CD4-positive, alpha-beta T cell (primary cell): ENCODE results near the gene ZDHHC8. TPM values are rescaled to one million over a fixed set of nuclear protein-coding genes. Genes with fewer than 3 reads are reported as not detected.

Experiments used
- ATAC-seq: fragments of 200-7000 bp; cut with Tn5 transposase; one replicate; pipeline ENCODE4 v1.10.0; 2022; ENCODE audit warnings: mild to moderate bottlenecking; ENCODE audit not compliant: poor library complexity
- CTCF ChIA-PET: fragments of 350-600 bp; sonication (Branson Sonifier 250); formaldehyde crosslinking; loops from one replicate; lab custom pipeline; 2021; ENCODE audit warnings: antibody characterized with exemption, inconsistent platforms; lab: Charles Lee
- POLR2A ChIA-PET: fragments of 350-600 bp; sonication (Branson Sonifier 250); formaldehyde crosslinking; loops from one replicate; lab custom pipeline; 2021; ENCODE audit warnings: antibody characterized with exemption, inconsistent platforms; lab: Charles Lee
- DNase-seq, 14 experiments: peaks; one replicate each; pipeline ENCODE4 v3.0.0-alpha.2; 2013 to 2020; ENCODE audit warnings: mixed read lengths in 2 of 14
- H3K27ac ChIP-seq, 2 donors: one replicate each; pipeline versions ENCODE4 v1.5.1 to v1.7.0; 2013; ENCODE audit warnings: low read length in 2 of 2, low read depth in 1 of 2, mild to moderate bottlenecking in 1 of 2
- H3K27me3 ChIP-seq, 2 experiments: 1 replicate in 1 of 2; 2 replicates in 1 of 2; pipeline versions ENCODE4 v1.6.1 to v1.7.0; 2013; ENCODE audit warnings: low read length in 2 of 2, control low read depth in 1 of 2, mild to moderate bottlenecking in 1 of 2, moderate library complexity in 1 of 2; ENCODE audit not compliant: insufficient read depth in 2 of 2, control insufficient read depth in 1 of 2
- H3K36me3 ChIP-seq: one replicate; pipeline ENCODE4 v1.6.1; 2013; ENCODE audit warnings: low read length, control low read depth; ENCODE audit not compliant: insufficient read depth
- H3K4me1 ChIP-seq: one replicate; pipeline ENCODE4 v1.6.1; 2013; ENCODE audit warnings: low read length, control low read depth; ENCODE audit not compliant: insufficient read depth
- H3K4me3 ChIP-seq: one replicate; pipeline ENCODE4 v1.5.1; 2013; ENCODE audit warnings: mild to moderate bottlenecking, low read length, moderate library complexity
- H3K9me3 ChIP-seq, 2 experiments: 1 replicate in 1 of 2; 2 replicates in 1 of 2; pipeline versions ENCODE4 v1.6.1 to v1.7.0; 2013; ENCODE audit warnings: low read length in 2 of 2, mild to moderate bottlenecking in 2 of 2, control low read depth in 1 of 2, moderate library complexity in 1 of 2; ENCODE audit not compliant: control insufficient read depth in 1 of 2, insufficient read depth in 1 of 2
- H3K27ac Mint-ChIP-seq: one replicate; pipeline ENCODE4 v1.8.0; 2020; ENCODE audit warnings: mixed read lengths
- H3K27me3 Mint-ChIP-seq: one replicate; pipeline ENCODE4 v1.8.0; 2021; ENCODE audit warnings: mixed read lengths
- H3K36me3 Mint-ChIP-seq: one replicate; pipeline ENCODE4 v1.8.0; 2021; ENCODE audit warnings: low read depth, mixed read lengths
- H3K4me1 Mint-ChIP-seq: one replicate; pipeline ENCODE4 v1.8.0; 2021; ENCODE audit warnings: low read depth, mixed read lengths
- H3K4me3 Mint-ChIP-seq: one replicate; pipeline ENCODE4 v1.8.0; 2020; ENCODE audit warnings: mild to moderate bottlenecking, mixed read lengths
- H3K9me3 Mint-ChIP-seq: one replicate; pipeline ENCODE4 v1.8.0; 2020; ENCODE audit warnings: mixed read lengths
- intact Hi-C, 2 experiments: fragments of 100-400 bp; cut with DNase I in 1 of 2; cut with micrococcal nuclease in 1 of 2; formaldehyde crosslinking; loops; one replicate each; pipeline versions ENCODE4 v1.15.1 to v1.9.0; 2023 to 2025; cut with DNase I, micrococcal nuclease
- total RNA-seq, 174 experiments: library from RNA in 2 of 174; stranded (reverse) in 2 of 174; gene quantifications; one replicate each; pipeline ENCODE4 v1.2.3 and lab custom pipeline; 2021 to 2026
- TF ChIP-seq, protein P1 (sequence below): fragments of 200-600 bp; IDR thresholded peaks from one replicate; pipeline ENCODE4 v1.8.0; 2022; ENCODE audit warnings: antibody characterized with exemption, mild to moderate bottlenecking

ZDHHC8 gene
- total RNA-seq, 2 experiments from 2014 or later: 44.9 to 49.3 TPM

DNA sequence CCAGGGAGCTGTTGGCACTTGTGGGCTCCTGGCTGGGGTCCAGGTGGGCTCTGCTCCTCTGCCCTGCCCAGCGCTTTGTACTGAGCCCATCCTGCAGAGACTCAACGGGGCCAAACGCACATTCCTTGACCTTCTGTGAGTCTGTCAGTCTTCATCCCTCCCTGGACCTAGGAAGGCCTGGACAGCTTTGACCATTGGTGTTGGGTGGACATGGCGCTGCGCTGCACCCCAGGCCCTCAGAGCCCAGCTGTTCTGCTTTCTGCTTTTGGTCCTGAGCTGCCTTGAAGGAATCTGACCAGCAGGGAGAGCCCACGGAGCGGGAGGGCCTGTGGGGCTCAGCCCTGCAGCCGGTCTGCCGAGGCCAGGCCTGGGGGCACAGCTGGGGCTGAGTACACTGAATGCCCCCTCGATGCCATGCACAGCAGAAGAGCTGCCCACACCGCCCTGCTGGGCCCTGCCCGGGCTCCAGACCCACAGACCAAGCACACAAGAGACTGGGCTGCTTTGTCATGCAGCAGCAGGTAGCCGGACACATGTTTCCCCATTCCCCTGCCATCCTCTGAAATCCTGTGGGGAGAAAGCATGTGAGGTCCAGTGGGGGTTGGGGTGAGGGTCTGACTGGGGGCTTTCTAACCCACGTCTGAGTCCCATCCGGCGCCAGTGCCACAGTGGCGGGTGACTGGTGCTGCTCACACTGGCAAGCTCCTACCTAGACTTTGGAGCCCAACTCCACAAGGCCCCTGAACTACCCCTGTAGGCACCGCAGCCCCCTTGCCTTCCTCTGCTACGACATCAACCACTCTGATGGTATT is 43.4 kb downstream of the ZDHHC8 start:
- intact Hi-C loops: no loop called here
- CTCF ChIA-PET: no interaction called here

DNA sequence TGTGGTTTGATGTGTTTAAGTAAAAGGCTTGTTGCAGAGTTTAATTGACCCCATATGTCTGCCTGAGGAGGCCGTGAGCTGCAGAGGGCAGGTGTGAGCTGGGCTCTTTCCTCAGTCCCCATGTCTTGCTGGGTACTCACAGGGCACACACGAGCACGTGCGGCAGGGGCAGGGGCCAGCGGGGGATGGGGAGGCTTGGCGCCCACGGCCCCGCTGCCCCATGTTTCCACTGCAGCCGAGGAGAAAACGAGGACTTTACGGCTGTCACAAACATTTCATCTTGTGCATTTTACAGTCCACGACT is 43.9 kb downstream of the ZDHHC8 start:
- POLR2A ChIA-PET: no interaction called here
- no peaks in the 10 kb centered on the region for H3K27me3 ChIP-seq

More for the DNA sequence above, 43.4 kb downstream of the ZDHHC8 start:
- Histone ChIP-seq H3K9me3 (no peaks in the 10 kb centered on the region), H3K27ac (no peak overlapping the region), H3K4me1 (no peaks in the 10 kb centered on the region), H3K36me3 (no peaks in the 10 kb centered on the region), H3K27me3 (no peaks in the 10 kb centered on the region), H3K4me3 (no peak overlapping the region)
- ATAC-seq (no peak), DNase-seq (no peak)
- Mint-ChIP-seq H3K4me1 (no peaks in the 10 kb centered on the region), H3K27ac (no peak overlapping the region), H3K36me3 (no peaks in the 10 kb centered on the region), H3K9me3 (no peaks in the 10 kb centered on the region), H3K27me3 (no peaks in the 10 kb centered on the region), H3K4me3 (no peak overlapping the region)
- POLR2A ChIA-PET: no interaction called here
- TF ChIP-seq, protein P1, sequence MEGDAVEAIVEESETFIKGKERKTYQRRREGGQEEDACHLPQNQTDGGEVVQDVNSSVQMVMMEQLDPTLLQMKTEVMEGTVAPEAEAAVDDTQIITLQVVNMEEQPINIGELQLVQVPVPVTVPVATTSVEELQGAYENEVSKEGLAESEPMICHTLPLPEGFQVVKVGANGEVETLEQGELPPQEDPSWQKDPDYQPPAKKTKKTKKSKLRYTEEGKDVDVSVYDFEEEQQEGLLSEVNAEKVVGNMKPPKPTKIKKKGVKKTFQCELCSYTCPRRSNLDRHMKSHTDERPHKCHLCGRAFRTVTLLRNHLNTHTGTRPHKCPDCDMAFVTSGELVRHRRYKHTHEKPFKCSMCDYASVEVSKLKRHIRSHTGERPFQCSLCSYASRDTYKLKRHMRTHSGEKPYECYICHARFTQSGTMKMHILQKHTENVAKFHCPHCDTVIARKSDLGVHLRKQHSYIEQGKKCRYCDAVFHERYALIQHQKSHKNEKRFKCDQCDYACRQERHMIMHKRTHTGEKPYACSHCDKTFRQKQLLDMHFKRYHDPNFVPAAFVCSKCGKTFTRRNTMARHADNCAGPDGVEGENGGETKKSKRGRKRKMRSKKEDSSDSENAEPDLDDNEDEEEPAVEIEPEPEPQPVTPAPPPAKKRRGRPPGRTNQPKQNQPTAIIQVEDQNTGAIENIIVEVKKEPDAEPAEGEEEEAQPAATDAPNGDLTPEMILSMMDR: no peak

DNA sequence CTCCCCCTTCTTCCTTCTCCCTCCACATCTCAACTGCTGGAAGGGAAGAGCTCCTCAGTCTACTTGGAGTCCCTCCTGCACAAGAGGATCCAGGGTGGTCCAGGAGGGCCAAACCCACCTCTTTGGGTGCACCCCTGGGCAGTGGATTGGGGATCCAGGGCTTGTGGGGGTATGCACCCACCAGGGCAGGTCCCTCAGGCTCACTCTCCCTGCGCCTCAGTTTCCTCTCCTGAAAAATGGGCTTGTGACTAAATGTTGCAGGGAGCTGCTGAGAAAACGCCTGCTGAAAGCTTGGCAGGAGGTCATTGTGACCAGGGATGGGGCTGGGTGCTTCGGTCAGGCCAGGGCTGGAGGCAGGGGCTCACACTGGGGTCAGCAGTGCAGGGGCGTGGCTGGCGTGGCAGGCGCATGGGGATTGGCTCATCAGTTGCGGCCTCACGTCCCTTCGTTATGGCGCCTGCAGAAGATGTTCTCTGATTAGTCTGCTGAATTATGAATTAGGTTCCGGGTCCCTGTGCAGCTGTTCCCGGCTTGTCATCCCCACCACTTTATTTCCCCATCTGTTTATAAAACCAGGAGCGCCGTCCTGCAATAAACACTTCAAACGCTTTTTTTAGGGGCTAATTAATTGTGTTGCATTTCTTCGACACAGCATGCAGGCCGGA is 44.9 kb downstream of the ZDHHC8 start:
- H3K27me3 Mint-ChIP-seq: no peaks in the 10 kb centered on the region
- Histone ChIP-seq H3K27ac (no peak overlapping the region), H3K4me3 (no peak overlapping the region), H3K36me3 (no peaks in the 10 kb centered on the region), H3K4me1 (no peaks in the 10 kb centered on the region), H3K9me3 (no peaks in the 10 kb centered on the region), H3K27me3 (no peaks in the 10 kb centered on the region)
- ATAC-seq: no peak
- H3K36me3 Mint-ChIP-seq: no peaks in the 10 kb centered on the region
- H3K4me3 Mint-ChIP-seq: no peak overlapping the region
- intact Hi-C loops: no loop called here
- H3K27ac Mint-ChIP-seq: no peak overlapping the region
- H3K9me3 Mint-ChIP-seq: no peaks in the 10 kb centered on the region
- no peaks in the 10 kb centered on the region for H3K4me1 Mint-ChIP-seq
- DNase-seq: no peak
- CTCF ChIA-PET: no interaction called here
- TF ChIP-seq, protein P1: no peak
- POLR2A ChIA-PET: no interaction called here

More for the DNA sequence above, 43.9 kb downstream of the ZDHHC8 start:
- CTCF ChIA-PET: no interaction called here
- no peak overlapping the region for H3K4me3 ChIP-seq
- Mint-ChIP-seq H3K9me3 (no peaks in the 10 kb centered on the region), H3K4me3 (no peak overlapping the region), H3K27ac (no peak overlapping the region), H3K36me3 (no peaks in the 10 kb centered on the region), H3K27me3 (no peaks in the 10 kb centered on the region), H3K4me1 (no peaks in the 10 kb centered on the region)
- H3K4me1 ChIP-seq: no peaks in the 10 kb centered on the region
- H3K27ac ChIP-seq: no peak overlapping the region
- ATAC-seq: no peak
- H3K9me3 ChIP-seq: no peaks in the 10 kb centered on the region
- intact Hi-C loops: no loop called here
- no peak for DNase-seq
- TF ChIP-seq, protein P1: no peak
- H3K36me3 ChIP-seq: no peaks in the 10 kb centered on the region
